ENCODE results near the gene ZNF454. TPM values are rescaled to one million over a fixed set of nuclear protein-coding genes. Genes with fewer than 3 reads are reported as not detected.

ZNF454 gene
- not detected in 2 replicates for total RNA-seq (2022)
- Bru-seq, nascent RNA = percentile 8 among the genes with signal in this experiment
- BruChase-seq, experiment 1, labeled RNA remaining after a 6-hour chase = percentile 22 among the genes with signal in this experiment
- percentile 10 among the genes with signal in this experiment for BruChase-seq, experiment 2, labeled RNA remaining after a 2-hour chase
- long read RNA-seq = 0 reads

- ChIA-PET CTCF (no interaction called here), POLR2A (no interaction called here)
- Mint-ChIP-seq H3K27me3 (ENCODE audit: insufficient read depth, unreplicated experiment) (no peaks in the 10 kb centered on the region), H3K4me1 (ENCODE audit: insufficient read depth, unreplicated experiment) (no peaks in the 10 kb centered on the region), H3K27ac (ENCODE audit: low read depth, unreplicated experiment) (no peak within 1 kb of the TSS), H3K9me3 (ENCODE audit: unreplicated experiment) (peaks cover 66% of the 10 kb centered on the region), H3K36me3 (ENCODE audit: insufficient read depth, unreplicated experiment) (no peaks in the 10 kb centered on the region), H3K4me3 (ENCODE audit: unreplicated experiment) (no peak within 1 kb of the TSS)
- DNase-seq (ENCODE audit: unreplicated experiment) = no peak
- TF ChIP-seq CTCF (IDR thresholded peaks at IDR 0.05; ENCODE audit: unreplicated experiment) = no peak
- intact Hi-C loops (cut with micrococcal nuclease) = no loop called here
- no TSS peak for BruUV-seq (replicated peaks)
Observed at GRCh38 chr5:178940569-178941360, at the start of gene ZNF454. TSS of gene ZNF454 (plus strand) at chr5:178941198. CDS start at chr5:178942792, 1,594 bp downstream.

GRCh38 chr5:178895615-178896571 lies 45.1 kb upstream of the ZNF454 start, which contains the start of gene ZFP2:
TSS of gene ZFP2 (plus strand) at chr5:178895913. CDS start at chr5:178931314, 35,401 bp downstream.
- Mint-ChIP-seq H3K9me3 (ENCODE audit: unreplicated experiment) (peaks cover 32% of the 10 kb centered on the region), H3K4me1 (ENCODE audit: insufficient read depth, unreplicated experiment) (no peaks in the 10 kb centered on the region), H3K36me3 (ENCODE audit: insufficient read depth, unreplicated experiment) (no peaks in the 10 kb centered on the region), H3K27me3 (ENCODE audit: insufficient read depth, unreplicated experiment) (no peaks in the 10 kb centered on the region), H3K27ac (ENCODE audit: low read depth, unreplicated experiment) (peak within 1 kb of the TSS; percentile 28), H3K4me3 (ENCODE audit: unreplicated experiment) (peak within 1 kb of the TSS; percentile 75)
- TF ChIP-seq CTCF (IDR thresholded peaks at IDR 0.05; ENCODE audit: unreplicated experiment) = no peak
- intact Hi-C loops (cut with micrococcal nuclease) = no loop called here
- CTCF ChIA-PET = interaction anchor here (1.2 kb wide), 1 partner anchor 598 kb away, joined by 5 read pairs; no protein-coding TSS in a partner anchor
- no TSS peak for BruUV-seq (replicated peaks)
- DNase-seq (ENCODE audit: unreplicated experiment) = peak; percentile 60
- POLR2A ChIA-PET = interaction anchor here (0.5 to 1.1 kb wide), 3 partner anchors 165 to 655 kb away, joined by 3 read pairs; partner anchors contain the start of gene RUFY1

GRCh38 chr5:178899289-178899688 lies 41.7 kb upstream of the ZNF454 start:
- no peak for DNase-seq (ENCODE audit: unreplicated experiment)
- CTCF ChIA-PET = interaction anchor here (0.6 kb wide), 1 partner anchor 569 kb away, joined by 4 read pairs; no protein-coding TSS in a partner anchor
- TF ChIP-seq CTCF (IDR thresholded peaks at IDR 0.05; ENCODE audit: unreplicated experiment) = no peak
- peaks cover 5% of the 10 kb centered on the region for H3K36me3 Mint-ChIP-seq (ENCODE audit: insufficient read depth, unreplicated experiment)
- H3K27me3 Mint-ChIP-seq (ENCODE audit: insufficient read depth, unreplicated experiment) = no peaks in the 10 kb centered on the region
- no TSS peak for BruUV-seq (replicated peaks)
- H3K9me3 Mint-ChIP-seq (ENCODE audit: unreplicated experiment) = peaks cover 32% of the 10 kb centered on the region
- H3K4me3 Mint-ChIP-seq (ENCODE audit: unreplicated experiment) = no peak overlapping the region
- POLR2A ChIA-PET = interaction anchor here (0.6 to 0.7 kb wide), 2 partner anchors 120 to 134 kb away, joined by 4 read pairs; no protein-coding TSS in a partner anchor
- peaks cover 5% of the 10 kb centered on the region for H3K4me1 Mint-ChIP-seq (ENCODE audit: insufficient read depth, unreplicated experiment)
- intact Hi-C loops (cut with micrococcal nuclease) = no loop called here
- no peak overlapping the region for H3K27ac Mint-ChIP-seq (ENCODE audit: low read depth, unreplicated experiment)

All from MCF 10A (cell line).